ENCODE results near the gene UBL3. TPM values are rescaled to one million over a fixed set of nuclear protein-coding genes. Genes with fewer than 3 reads are reported as not detected.

The UBL3 gene
- total RNA-seq, 1 experiment from 2014 or later, result 10.9 TPM

DNA sequence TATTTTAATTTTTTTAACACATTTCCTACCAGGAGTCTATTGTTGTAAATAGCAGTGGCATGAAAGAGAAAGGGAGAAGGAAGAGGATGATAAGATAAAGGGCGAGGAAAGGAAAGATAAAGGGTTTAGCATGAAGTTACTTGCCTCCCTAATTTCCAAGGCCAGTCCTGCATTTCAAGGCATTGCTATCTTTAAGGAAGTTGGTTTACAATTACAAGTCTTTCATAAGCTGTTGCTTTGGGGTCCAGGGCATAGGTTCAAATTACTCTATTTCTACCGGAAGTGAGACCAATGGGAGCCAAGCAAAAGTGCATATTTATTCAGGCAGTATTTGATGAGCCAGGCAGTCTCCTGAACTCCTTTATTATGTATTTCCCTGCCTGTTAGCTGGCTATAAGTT, 27.7 kb upstream of the UBL3 start:
- intact Hi-C loops (cut with micrococcal nuclease), result no loop called here
- no peak overlapping the region for H2AFZ ChIP-seq (ENCODE audit: low read length)
- no peaks in the 10 kb centered on the region for H4K20me1 ChIP-seq (ENCODE audit: low read length)
- no TSS peak for BruUV-seq (replicated peaks)
- no peak for ATAC-seq
- H3K27me3 ChIP-seq (ENCODE audit: low read length), result no peaks in the 10 kb centered on the region
- H3K79me2 ChIP-seq (ENCODE audit: low read length), result no peaks in the 10 kb centered on the region
- H3K9ac ChIP-seq (ENCODE audit: low read length), result no peak overlapping the region
- POLR2A ChIA-PET (ENCODE audit: unreplicated experiment), result no interaction called here
- no peaks in the 10 kb centered on the region for H3F3A ChIP-seq (ENCODE audit: low read length, unreplicated experiment)
- CTCF ChIA-PET, result no interaction called here
- no peak overlapping the region for H3K4me3 ChIP-seq (ENCODE audit: low read length)
- H3K4me2 ChIP-seq (ENCODE audit: low read length), result no peak overlapping the region
- H3K9me2 ChIP-seq (replicated peaks; ENCODE audit: low read length), result no peaks in the 10 kb centered on the region
- no peak overlapping the region for H3K27ac ChIP-seq (ENCODE audit: low read length)
- TF ChIP-seq EZH2 (IDR thresholded peaks at IDR 0.05; ENCODE audit: low read length, unreplicated experiment) (no peak), EZH2phosphoT487 (IDR thresholded peaks at IDR 0.05; ENCODE audit: borderline replicate concordance, low read length) (no peak)
- TF ChIP-seq, protein P1, sequence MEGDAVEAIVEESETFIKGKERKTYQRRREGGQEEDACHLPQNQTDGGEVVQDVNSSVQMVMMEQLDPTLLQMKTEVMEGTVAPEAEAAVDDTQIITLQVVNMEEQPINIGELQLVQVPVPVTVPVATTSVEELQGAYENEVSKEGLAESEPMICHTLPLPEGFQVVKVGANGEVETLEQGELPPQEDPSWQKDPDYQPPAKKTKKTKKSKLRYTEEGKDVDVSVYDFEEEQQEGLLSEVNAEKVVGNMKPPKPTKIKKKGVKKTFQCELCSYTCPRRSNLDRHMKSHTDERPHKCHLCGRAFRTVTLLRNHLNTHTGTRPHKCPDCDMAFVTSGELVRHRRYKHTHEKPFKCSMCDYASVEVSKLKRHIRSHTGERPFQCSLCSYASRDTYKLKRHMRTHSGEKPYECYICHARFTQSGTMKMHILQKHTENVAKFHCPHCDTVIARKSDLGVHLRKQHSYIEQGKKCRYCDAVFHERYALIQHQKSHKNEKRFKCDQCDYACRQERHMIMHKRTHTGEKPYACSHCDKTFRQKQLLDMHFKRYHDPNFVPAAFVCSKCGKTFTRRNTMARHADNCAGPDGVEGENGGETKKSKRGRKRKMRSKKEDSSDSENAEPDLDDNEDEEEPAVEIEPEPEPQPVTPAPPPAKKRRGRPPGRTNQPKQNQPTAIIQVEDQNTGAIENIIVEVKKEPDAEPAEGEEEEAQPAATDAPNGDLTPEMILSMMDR (conservative IDR thresholded peaks at IDR 0.05; ENCODE audit: low read depth, low read length), result no peak
- no peaks in the 10 kb centered on the region for H3K9me3 ChIP-seq (ENCODE audit: low read length)
- no peak for DNase-seq
- H3K36me3 ChIP-seq (ENCODE audit: low read depth, low read length), result no peaks in the 10 kb centered on the region
- H3K4me1 ChIP-seq (ENCODE audit: insufficient read depth, low read length), result no peaks in the 10 kb centered on the region

DNA sequence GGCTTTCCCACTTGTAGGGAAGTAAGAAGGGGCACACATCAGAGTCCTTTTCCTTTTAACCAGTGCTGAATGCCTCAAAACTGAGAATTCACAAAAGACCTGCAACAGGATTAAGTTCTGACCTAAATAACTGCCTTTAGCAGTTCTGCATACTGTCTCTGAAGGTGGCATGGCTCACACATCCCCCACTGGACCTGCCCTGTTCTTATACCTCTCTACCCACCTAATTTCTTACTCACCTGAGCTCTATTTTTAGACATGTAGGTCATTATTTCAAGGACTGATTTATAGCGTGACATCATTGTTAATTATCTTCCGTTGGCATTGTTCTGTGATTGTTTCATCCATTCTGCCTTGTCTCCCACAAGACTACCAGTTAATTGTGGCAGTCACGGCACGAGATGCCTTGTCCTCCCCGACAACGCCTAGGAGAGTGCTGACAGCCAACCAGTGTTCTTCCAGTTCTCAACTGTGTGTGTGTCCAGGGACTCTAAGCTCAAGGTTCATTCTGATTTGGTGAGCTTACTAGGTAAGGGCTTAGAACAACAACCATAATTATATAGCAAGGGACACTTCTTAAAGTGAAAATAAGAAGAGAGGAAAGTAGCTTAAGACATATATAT, 27.1 kb upstream of the UBL3 start:
- Histone ChIP-seq H3K4me2 (ENCODE audit: low read length) (no peak overlapping the region), H3K9me3 (ENCODE audit: low read length) (no peaks in the 10 kb centered on the region), H3K9ac (ENCODE audit: low read length) (no peak overlapping the region), H4K20me1 (ENCODE audit: low read length) (no peaks in the 10 kb centered on the region), H3K4me3 (ENCODE audit: low read length) (no peak overlapping the region), H3K27me3 (ENCODE audit: low read length) (no peaks in the 10 kb centered on the region), H3K9me2 (replicated peaks; ENCODE audit: low read length) (no peaks in the 10 kb centered on the region), H3K4me1 (ENCODE audit: insufficient read depth, low read length) (no peaks in the 10 kb centered on the region), H3F3A (ENCODE audit: low read length, unreplicated experiment) (no peaks in the 10 kb centered on the region), H2AFZ (ENCODE audit: low read length) (no peak overlapping the region), H3K79me2 (ENCODE audit: low read length) (no peaks in the 10 kb centered on the region), H3K36me3 (ENCODE audit: low read depth, low read length) (no peaks in the 10 kb centered on the region), H3K27ac (ENCODE audit: low read length) (no peak overlapping the region)
- no peak for ATAC-seq
- no peak for DNase-seq
- ChIA-PET CTCF (no interaction called here), POLR2A (ENCODE audit: unreplicated experiment) (no interaction called here)
- TF ChIP-seq EZH2 (IDR thresholded peaks at IDR 0.05; ENCODE audit: low read length, unreplicated experiment), result no peak
- TF ChIP-seq, protein P1 (conservative IDR thresholded peaks at IDR 0.05; ENCODE audit: low read depth, low read length), result no peak
- no peak for TF ChIP-seq EZH2phosphoT487 (IDR thresholded peaks at IDR 0.05; ENCODE audit: borderline replicate concordance, low read length)
- BruUV-seq (replicated peaks), result no TSS peak
- intact Hi-C loops (cut with micrococcal nuclease), result no loop called here

DNA sequence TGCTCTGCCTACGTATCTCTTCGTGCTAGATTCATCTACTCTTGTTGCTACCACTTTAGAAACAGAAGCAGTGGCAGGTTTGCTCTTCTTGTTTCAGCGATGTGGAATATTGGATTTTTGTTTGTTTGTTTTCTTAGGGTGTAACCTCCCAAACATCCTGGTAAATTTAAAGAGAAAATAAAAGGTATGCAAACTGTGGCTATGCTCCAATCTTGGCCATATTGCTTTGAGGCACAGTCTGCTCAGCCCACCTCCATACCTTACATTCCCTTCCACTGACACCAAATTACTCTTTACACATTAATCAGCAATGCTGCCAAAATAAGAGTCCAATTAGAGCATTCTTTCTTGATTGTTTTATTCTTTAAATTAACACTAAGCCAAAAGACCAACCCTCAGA, 25.2 kb upstream of the UBL3 start:
- Histone ChIP-seq H3K4me1 (ENCODE audit: insufficient read depth, low read length) (no peaks in the 10 kb centered on the region), H3K4me2 (ENCODE audit: low read length) (no peak overlapping the region), H2AFZ (ENCODE audit: low read length) (no peak overlapping the region), H3K27ac (ENCODE audit: low read length) (no peak overlapping the region), H4K20me1 (ENCODE audit: low read length) (no peaks in the 10 kb centered on the region), H3K9ac (ENCODE audit: low read length) (no peak overlapping the region), H3K27me3 (ENCODE audit: low read length) (no peaks in the 10 kb centered on the region), H3K79me2 (ENCODE audit: low read length) (no peaks in the 10 kb centered on the region), H3K4me3 (ENCODE audit: low read length) (no peak overlapping the region), H3K9me2 (replicated peaks; ENCODE audit: low read length) (no peaks in the 10 kb centered on the region), H3K9me3 (ENCODE audit: low read length) (no peaks in the 10 kb centered on the region), H3F3A (ENCODE audit: low read length, unreplicated experiment) (no peaks in the 10 kb centered on the region), H3K36me3 (ENCODE audit: low read depth, low read length) (no peaks in the 10 kb centered on the region)
- intact Hi-C loops (cut with micrococcal nuclease), result no loop called here
- ATAC-seq (no peak), DNase-seq (no peak)
- TF ChIP-seq, protein P1 (conservative IDR thresholded peaks at IDR 0.05; ENCODE audit: low read depth, low read length), result no peak
- no peak for TF ChIP-seq EZH2phosphoT487 (IDR thresholded peaks at IDR 0.05; ENCODE audit: borderline replicate concordance, low read length)
- no peak for TF ChIP-seq EZH2 (IDR thresholded peaks at IDR 0.05; ENCODE audit: low read length, unreplicated experiment)
- CTCF ChIA-PET, result no interaction called here
- POLR2A ChIA-PET (ENCODE audit: unreplicated experiment), result no interaction called here
- BruUV-seq (replicated peaks), result no TSS peak

Measured in PC-3 (cell line).